BE2C (cell line): ENCODE results near the gene TMEM132A.

Experiments
- DNase-seq: peaks from one replicate; pipeline ENCODE4 v3.0.0-alpha.2; 2020
- H3K27me3 ChIP-seq: fragments of 250-450 bp; sonication (Bioruptor Pico); 2 replicates; pipeline ENCODE4 v1.5.1; 2020; ENCODE audit warnings: mild to moderate bottlenecking
- H3K36me3 ChIP-seq: fragments of 250-450 bp; sonication (Bioruptor Pico); 2 replicates; pipeline ENCODE4 v1.5.1; 2020; ENCODE audit warnings: mild to moderate bottlenecking
- H3K4me1 ChIP-seq: fragments of 250-450 bp; sonication (Bioruptor Pico); 2 replicates; pipeline ENCODE4 v1.5.1; 2020
- H3K4me3 ChIP-seq: 2 replicates; pipeline ENCODE4 v1.5.1; 2011; ENCODE audit warnings: low read depth, low read length
- H3K9me3 ChIP-seq: fragments of 250-450 bp; sonication (Bioruptor Pico); 2 replicates; pipeline ENCODE4 v1.5.1; 2020
- TF ChIP-seq, protein P1 (sequence below): IDR thresholded peaks from 2 replicates; pipeline ENCODE4 v1.5.1; 2012; ENCODE audit warnings: mild to moderate bottlenecking, low read depth, low read length

TMEM132A gene

DNA sequence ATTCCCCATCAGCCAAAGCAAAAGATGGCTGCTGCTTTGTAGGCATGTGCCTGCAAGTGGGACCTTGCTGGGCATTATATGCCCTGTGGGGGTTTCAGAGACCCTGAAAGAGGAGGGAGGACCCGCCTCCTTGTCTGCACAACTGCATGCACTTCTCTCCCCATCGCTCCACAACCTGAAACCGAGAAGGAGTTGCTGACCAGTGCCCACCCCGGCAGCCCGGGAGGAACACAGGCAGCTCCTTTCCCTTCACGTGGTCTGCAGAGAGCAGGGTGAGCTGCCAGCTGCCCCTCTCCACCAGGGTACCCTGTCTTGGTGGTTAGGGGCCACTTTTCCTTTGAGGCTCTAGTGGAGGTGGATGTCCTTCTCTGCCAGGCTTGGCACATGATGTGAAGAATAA is 1.4 kb upstream of the TMEM132A start:
- Histone ChIP-seq H3K4me3 (no peak overlapping the region), H3K36me3 (peaks cover 7% of the 10 kb centered on the region), H3K27me3 (no peaks in the 10 kb centered on the region), H3K4me1 (peaks cover 3% of the 10 kb centered on the region; the same call in 1 of the 2 replicates), H3K9me3 (no peaks in the 10 kb centered on the region)
- no peak for DNase-seq
- TF ChIP-seq, protein P1, sequence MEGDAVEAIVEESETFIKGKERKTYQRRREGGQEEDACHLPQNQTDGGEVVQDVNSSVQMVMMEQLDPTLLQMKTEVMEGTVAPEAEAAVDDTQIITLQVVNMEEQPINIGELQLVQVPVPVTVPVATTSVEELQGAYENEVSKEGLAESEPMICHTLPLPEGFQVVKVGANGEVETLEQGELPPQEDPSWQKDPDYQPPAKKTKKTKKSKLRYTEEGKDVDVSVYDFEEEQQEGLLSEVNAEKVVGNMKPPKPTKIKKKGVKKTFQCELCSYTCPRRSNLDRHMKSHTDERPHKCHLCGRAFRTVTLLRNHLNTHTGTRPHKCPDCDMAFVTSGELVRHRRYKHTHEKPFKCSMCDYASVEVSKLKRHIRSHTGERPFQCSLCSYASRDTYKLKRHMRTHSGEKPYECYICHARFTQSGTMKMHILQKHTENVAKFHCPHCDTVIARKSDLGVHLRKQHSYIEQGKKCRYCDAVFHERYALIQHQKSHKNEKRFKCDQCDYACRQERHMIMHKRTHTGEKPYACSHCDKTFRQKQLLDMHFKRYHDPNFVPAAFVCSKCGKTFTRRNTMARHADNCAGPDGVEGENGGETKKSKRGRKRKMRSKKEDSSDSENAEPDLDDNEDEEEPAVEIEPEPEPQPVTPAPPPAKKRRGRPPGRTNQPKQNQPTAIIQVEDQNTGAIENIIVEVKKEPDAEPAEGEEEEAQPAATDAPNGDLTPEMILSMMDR = no peak

DNA sequence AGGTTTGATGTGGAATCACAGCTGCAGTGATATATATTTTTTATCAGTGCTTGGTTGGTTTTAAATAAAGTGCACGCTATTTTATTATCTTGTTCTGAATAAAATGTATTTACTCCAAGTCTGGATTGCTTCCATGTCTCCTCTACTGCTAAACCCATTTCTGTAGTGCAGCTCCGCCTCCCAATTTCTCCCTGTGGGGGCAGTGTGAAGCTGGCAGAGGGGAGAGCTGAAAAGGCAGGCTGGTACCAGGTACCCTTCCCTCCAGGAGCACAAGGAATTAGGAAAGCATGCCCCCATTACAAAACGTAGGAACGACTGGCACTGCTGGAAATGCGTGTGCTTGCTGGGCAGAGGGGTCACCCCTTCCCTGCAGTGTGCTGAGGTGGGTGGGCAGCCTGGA is 934 bp upstream of the TMEM132A start:
- Histone ChIP-seq H3K27me3 (no peaks in the 10 kb centered on the region), H3K4me3 (no peak overlapping the region), H3K9me3 (no peaks in the 10 kb centered on the region), H3K4me1 (peaks cover 3% of the 10 kb centered on the region; the same call in 1 of the 2 replicates), H3K36me3 (peaks cover 9% of the 10 kb centered on the region)
- no peak for DNase-seq
- TF ChIP-seq, protein P1 = no peak

DNA sequence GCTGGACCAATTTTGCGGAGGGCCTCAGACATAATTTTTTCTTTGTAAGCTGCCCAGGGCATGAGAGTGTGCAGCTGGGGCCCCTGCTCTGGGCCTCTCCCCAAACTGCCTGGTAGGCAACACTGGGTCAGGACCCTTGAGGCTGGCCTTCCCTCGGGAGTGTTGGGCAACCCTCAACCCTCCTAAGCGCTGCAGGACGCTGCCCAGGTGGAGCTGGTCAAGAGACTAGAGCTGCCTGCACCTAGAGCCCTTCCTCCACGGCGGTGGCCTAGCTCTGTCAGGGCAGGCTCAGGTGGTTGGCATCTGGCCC is 505 bp upstream of the TMEM132A start:
- peaks cover 3% of the 10 kb centered on the region; the same call in 1 of the 2 replicates for H3K4me1 ChIP-seq
- H3K36me3 ChIP-seq = peaks cover 13% of the 10 kb centered on the region
- no peak for DNase-seq
- peak overlapping the region; percentile 32 for H3K4me3 ChIP-seq
- no peaks in the 10 kb centered on the region for H3K9me3 ChIP-seq
- H3K27me3 ChIP-seq = no peaks in the 10 kb centered on the region
- TF ChIP-seq, protein P1 = no peak

DNA sequence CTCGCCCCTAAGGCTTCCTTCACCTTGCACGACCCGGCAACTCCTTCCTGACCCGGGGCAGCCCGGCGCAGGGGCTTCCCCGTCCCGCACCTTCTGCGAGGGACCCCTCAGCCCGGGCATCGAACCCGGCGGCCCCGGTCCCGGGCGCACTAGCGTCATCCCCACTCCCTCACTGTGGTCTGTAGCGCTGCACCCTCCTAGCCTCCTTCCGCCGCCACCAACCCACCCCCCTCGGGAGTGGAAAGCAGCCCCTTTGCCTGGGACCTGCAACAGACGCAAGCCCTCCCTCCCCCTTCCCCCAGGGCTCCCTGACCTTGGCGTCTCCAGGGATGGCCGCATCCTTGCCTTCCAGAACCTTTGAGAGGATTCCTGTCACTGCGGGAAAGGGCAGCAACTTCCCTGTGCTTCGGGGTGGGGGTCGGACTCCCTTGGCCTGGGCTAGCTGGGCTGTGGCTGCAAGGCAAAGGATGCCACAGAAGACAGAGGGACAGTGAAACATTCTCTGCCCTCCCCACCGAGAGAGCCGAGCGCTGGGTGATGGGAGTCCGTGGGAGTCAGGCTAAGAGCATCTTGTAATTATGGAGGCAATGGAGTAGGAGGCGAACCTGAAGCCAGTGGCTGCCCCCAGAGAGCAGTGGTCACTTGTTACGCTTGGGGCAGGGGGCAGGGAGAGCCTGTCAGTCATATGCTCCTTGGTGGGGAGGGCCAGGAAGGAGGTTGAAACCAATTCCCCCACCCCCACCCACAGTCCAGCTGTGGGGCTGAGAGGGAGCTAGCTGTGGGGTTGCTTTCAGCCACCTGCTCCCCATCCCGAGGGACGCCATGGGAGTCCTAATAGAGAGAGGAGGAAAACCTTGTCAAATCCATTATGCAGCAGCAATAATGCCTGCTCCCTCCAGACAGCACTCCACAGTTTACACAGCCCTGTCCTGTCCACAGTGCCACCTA is 920 bp downstream of the TMEM132A start:
- Histone ChIP-seq H3K4me3 (peak overlapping the region; percentile 70), H3K27me3 (no peaks in the 10 kb centered on the region), H3K4me1 (peaks cover 3% of the 10 kb centered on the region; the same call in 1 of the 2 replicates), H3K9me3 (no peaks in the 10 kb centered on the region), H3K36me3 (peaks cover 14% of the 10 kb centered on the region)
- DNase-seq = no peak
- TF ChIP-seq, protein P1 = no peak

DNA sequence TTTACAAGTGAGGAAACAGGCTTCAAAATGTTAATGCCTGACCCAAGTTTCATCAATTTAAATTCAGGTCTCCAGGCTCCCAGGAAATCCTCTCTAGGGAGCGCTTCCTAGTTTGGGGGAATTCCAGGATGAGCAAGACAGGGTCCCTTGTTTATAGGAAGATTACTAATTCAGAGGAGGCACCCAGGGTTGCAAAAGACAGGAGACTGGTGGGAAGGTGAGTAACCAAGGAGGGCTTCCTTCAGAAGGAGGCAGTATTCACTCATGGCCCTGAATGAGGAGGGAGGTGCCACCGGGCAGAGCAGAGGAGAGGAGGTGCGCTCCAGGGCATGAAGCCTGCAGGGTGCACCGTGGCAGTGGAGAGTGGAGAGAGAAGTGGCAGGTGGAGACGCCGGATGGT is 1.6 kb downstream of the TMEM132A start:
- Histone ChIP-seq H3K9me3 (no peaks in the 10 kb centered on the region), H3K27me3 (no peaks in the 10 kb centered on the region), H3K36me3 (peaks cover 14% of the 10 kb centered on the region), H3K4me1 (peaks cover 3% of the 10 kb centered on the region; the same call in 1 of the 2 replicates), H3K4me3 (peak overlapping the region; percentile 70; the same call in 1 of the 2 replicates)
- no peak for DNase-seq
- TF ChIP-seq, protein P1 = no peak

DNA sequence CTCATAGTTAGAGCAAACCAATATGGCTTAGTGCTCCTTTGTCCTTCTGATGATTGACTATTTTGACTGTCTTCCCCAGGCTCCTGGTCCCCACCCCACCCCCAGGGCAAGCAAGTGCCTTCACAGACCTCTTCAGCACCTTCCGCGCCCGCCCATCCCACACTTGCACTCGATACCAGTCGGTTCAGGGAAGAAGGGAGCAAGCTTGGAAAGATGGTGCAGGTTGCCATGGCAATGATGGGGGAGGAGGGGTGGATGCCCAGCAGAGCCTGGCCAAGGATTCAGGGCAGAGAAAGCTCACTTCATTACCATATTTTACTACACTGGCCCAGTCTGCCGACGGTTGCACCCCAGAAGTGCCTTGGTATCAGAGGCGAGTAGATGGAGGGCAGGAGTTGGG is 2.2 kb downstream of the TMEM132A start:
- Histone ChIP-seq H3K36me3 (peaks cover 17% of the 10 kb centered on the region), H3K4me3 (no peak overlapping the region), H3K4me1 (peaks cover 3% of the 10 kb centered on the region; the same call in 1 of the 2 replicates), H3K9me3 (no peaks in the 10 kb centered on the region), H3K27me3 (no peaks in the 10 kb centered on the region)
- TF ChIP-seq, protein P1 = no peak
- DNase-seq = no peak
